ENCODE measurements around the gene SPATA13. TPM values are rescaled to one million over a fixed set of nuclear protein-coding genes. Genes with fewer than 3 reads are reported as not detected.
"Not testable (repeated sequence)": the region's sequence is repeated elsewhere in the genome, so short reads cannot be mapped to it uniquely, and the experiment has no call there.

SPATA13 gene
- 10 to 100 TPM; 56.8 to 57.4 TPM for total RNA-seq

GRCh38 chr13:24160458-24161009, at the start of gene SPATA13:
TSS of gene SPATA13 (plus strand) at chr13:24160720. CDS start at chr13:24222930, 62,210 bp downstream.
- peaks cover 12% of the 10 kb centered on the region for H3K4me1 Mint-ChIP-seq (ENCODE audit: low read depth)
- CTCF ChIA-PET: interaction anchor here (0.6 to 2.2 kb wide), 10 partner anchors 8 to 109 kb away, joined by 3 to 11 read pairs (median 4); no protein-coding TSS in a partner anchor
- H3K4me3 Mint-ChIP-seq: peak within 1 kb of the TSS; percentile 86
- no peak within 1 kb of the TSS for H3K27ac Mint-ChIP-seq
- H3K9me3 Mint-ChIP-seq: no peaks in the 10 kb centered on the region
- intact Hi-C loops (cut with micrococcal nuclease): loop anchor here (1.0 to 5.0 kb wide), 8 partner anchors 38 to 581 kb away; no protein-coding TSS in a partner anchor
- DNase-seq: peak; percentile 95
- H3K36me3 Mint-ChIP-seq (ENCODE audit: low read depth): peaks cover 4% of the 10 kb centered on the region
- peaks cover 8% of the 10 kb centered on the region for H3K27me3 Mint-ChIP-seq (ENCODE audit: low read depth)

DNA sequence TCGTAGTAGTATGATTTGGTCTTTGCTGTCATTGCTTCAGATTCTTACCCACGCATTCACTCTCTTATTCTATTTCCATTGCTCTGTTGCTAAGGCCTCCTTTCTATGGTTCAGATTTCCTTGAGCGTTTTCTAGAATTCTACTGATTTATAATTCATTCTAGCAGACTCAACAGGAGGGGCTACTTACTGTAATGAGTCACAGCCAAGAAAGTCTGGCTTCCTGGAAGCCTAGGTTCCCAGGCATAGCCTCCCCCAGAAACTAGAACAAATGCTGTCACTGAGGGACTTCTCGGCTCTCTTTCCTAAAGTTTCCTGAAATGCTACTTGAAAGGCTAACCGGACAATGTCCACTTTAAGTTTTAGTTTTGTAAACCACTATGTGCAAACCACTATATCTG, 47.7 kb upstream of the SPATA13 start:
- intact Hi-C loops (cut with micrococcal nuclease): no loop called here
- H3K4me1 Mint-ChIP-seq (ENCODE audit: low read depth): no peaks in the 10 kb centered on the region

DNA sequence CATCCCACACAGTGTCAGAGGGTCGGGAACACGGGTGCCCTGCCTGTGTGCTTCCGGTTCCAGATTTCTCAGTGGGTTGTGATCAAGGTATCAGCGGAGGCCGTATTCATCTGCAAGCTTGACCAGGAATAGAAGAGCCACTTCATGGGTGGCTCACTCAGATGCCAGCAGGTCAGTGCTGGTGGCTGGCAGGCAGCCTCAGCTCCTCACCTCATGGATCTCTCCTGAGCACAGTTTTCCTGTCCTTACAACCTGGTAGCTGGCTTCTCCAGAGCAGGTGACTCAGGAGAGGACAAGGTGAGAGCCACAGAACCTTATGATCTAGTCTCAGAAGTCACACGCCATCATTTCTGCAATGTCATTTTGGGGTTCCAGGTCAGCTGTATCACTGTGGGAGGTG, 44.8 kb upstream of the SPATA13 start:
- Mint-ChIP-seq H3K27me3 (ENCODE audit: low read depth) (peaks cover 2% of the 10 kb centered on the region), H3K9me3 (no peaks in the 10 kb centered on the region), H3K4me3 (no peak overlapping the region), H3K4me1 (ENCODE audit: low read depth) (no peaks in the 10 kb centered on the region), H3K27ac (no peak overlapping the region), H3K36me3 (ENCODE audit: low read depth) (no peaks in the 10 kb centered on the region)
- intact Hi-C loops (cut with micrococcal nuclease): no loop called here
- CTCF ChIA-PET: no interaction called here
- no peak for DNase-seq

More for the DNA sequence above, 47.7 kb upstream of the SPATA13 start:
- no peak for DNase-seq
- Mint-ChIP-seq H3K27ac (no peak overlapping the region), H3K27me3 (ENCODE audit: low read depth) (peaks cover 2% of the 10 kb centered on the region), H3K9me3 (no peaks in the 10 kb centered on the region), H3K36me3 (ENCODE audit: low read depth) (no peaks in the 10 kb centered on the region), H3K4me3 (no peak overlapping the region)
- CTCF ChIA-PET: interaction anchor here (1.0 kb wide), 1 partner anchor 59 kb away, joined by 4 read pairs; no protein-coding TSS in a partner anchor

GRCh38 chr13:24116131-24116530, 44.4 kb upstream of the SPATA13 start:
- Mint-ChIP-seq H3K9me3 (no peaks in the 10 kb centered on the region), H3K36me3 (ENCODE audit: low read depth) (no peaks in the 10 kb centered on the region), H3K27ac (no peak overlapping the region), H3K4me1 (ENCODE audit: low read depth) (no peaks in the 10 kb centered on the region), H3K27me3 (ENCODE audit: low read depth) (peaks cover 2% of the 10 kb centered on the region), H3K4me3 (no peak overlapping the region)
- DNase-seq: no peak
- intact Hi-C loops (cut with micrococcal nuclease): no loop called here
- CTCF ChIA-PET: no interaction called here

- CTCF ChIA-PET: interaction anchor here (0.6 kb wide), 1 partner anchor 1411 kb away, joined by 4 read pairs; no protein-coding TSS in a partner anchor
- no peak for DNase-seq
- Mint-ChIP-seq H3K9me3 (no peaks in the 10 kb centered on the region), H3K4me3 (no peak overlapping the region), H3K4me1 (ENCODE audit: low read depth) (peaks cover 13% of the 10 kb centered on the region), H3K36me3 (ENCODE audit: low read depth) (no peaks in the 10 kb centered on the region), H3K27me3 (ENCODE audit: low read depth) (peaks cover 13% of the 10 kb centered on the region), H3K27ac (no peak overlapping the region)
- intact Hi-C loops (cut with micrococcal nuclease): no loop called here
Observed at GRCh38 chr13:24118576-24118975, 41.9 kb upstream of the SPATA13 start.

DNA sequence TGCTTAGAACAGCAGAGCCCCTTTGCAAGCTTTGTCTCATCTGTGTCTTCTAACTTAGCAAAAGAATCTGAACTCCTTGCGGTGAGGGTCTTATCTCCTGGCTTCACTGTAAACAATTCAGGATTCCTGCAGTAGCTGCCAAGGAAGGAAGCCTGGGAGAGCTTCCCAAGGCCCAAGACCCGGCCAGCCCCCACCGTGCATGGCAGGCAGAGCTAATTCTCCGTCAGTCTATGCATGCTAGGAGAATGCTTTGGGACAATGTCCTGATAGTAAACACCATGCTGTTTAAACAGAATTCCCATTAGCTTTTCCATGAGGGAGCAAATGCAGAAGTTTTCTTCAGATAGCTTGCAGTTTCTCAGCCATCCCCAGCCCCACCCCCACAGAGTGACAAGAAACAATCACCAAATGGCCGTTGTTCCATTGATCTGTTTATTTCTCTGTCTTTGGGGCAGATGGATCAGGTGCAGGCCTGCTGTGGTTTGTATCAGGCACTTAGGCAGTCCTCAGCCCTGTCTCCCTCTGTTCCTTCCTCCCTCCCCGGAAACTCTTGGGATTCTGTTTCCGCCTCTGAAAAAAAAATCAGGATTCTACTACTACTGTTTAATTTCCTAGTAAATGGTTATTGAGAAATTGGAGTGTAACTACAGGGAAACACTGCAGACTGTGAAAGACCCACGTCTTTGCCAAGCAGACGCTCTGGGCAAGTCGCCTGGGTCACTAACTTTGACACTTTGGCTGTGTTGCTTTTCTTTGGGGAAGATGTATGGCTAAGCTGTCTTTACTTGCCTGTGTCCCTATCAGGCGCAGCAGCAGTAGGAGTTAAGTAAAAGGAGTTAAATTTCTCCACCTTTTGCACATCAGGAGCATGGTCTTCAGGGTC, 40.7 kb upstream of the SPATA13 start:
- H3K36me3 Mint-ChIP-seq (ENCODE audit: low read depth): no peaks in the 10 kb centered on the region
- H3K27me3 Mint-ChIP-seq (ENCODE audit: low read depth): peaks cover 16% of the 10 kb centered on the region
- intact Hi-C loops (cut with micrococcal nuclease): no loop called here
- H3K4me3 Mint-ChIP-seq: no peak overlapping the region
- peaks cover 13% of the 10 kb centered on the region for H3K4me1 Mint-ChIP-seq (ENCODE audit: low read depth)
- no peak overlapping the region for H3K27ac Mint-ChIP-seq
- CTCF ChIA-PET: interaction anchor here (0.5 to 1.5 kb wide), 4 partner anchors 67 to 170 kb away, joined by 3 to 4 read pairs (median 4); no protein-coding TSS in a partner anchor
- no peaks in the 10 kb centered on the region for H3K9me3 Mint-ChIP-seq
- no peak for DNase-seq

- H3K36me3 Mint-ChIP-seq (ENCODE audit: low read depth); DNase-seq; H3K27ac Mint-ChIP-seq; CTCF ChIA-PET; H3K4me3 Mint-ChIP-seq; H3K9me3 Mint-ChIP-seq: not testable (repeated sequence)
- Mint-ChIP-seq H3K27me3 (ENCODE audit: low read depth) (peaks cover 19% of the 10 kb centered on the region), H3K4me1 (ENCODE audit: low read depth) (peaks cover 15% of the 10 kb centered on the region)
- intact Hi-C loops (cut with micrococcal nuclease): loop anchor here (1.0 to 2.0 kb wide), 2 partner anchors 25 to 39 kb away; partner anchors contain the start of gene SPATA13
Observed at GRCh38 chr13:24122045-24122444, 38.5 kb upstream of the SPATA13 start.

DNA sequence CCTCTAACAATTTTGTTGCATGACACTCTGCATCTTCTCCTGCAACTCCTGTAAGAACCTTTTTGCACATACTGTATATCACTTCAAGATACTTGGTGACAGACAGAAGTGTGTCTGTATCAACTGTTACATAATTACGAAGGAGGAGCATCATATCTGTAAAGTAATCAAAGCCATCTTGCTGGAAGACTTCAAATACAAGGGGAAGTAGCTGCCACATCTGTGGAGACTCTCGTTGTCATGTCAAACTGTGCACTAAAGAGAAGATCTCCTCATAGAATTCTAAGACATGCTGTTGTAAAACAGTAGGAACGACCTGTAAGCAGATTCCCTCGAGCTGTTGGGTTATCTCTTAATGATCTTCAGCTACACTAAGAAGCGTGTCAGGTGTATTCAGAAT, 38.0 kb upstream of the SPATA13 start:
- no peaks in the 10 kb centered on the region for H3K9me3 Mint-ChIP-seq
- DNase-seq: no peak
- peaks cover 23% of the 10 kb centered on the region for H3K27me3 Mint-ChIP-seq (ENCODE audit: low read depth)
- CTCF ChIA-PET: no interaction called here
- H3K4me3 Mint-ChIP-seq: no peak overlapping the region
- no peaks in the 10 kb centered on the region for H3K36me3 Mint-ChIP-seq (ENCODE audit: low read depth)
- no peak overlapping the region for H3K27ac Mint-ChIP-seq
- intact Hi-C loops (cut with micrococcal nuclease): loop anchor here (1.0 to 2.0 kb wide), 2 partner anchors 25 to 38 kb away; partner anchors contain the start of gene SPATA13
- peaks cover 17% of the 10 kb centered on the region for H3K4me1 Mint-ChIP-seq (ENCODE audit: low read depth)

GRCh38 chr13:24123761-24124160, 36.8 kb upstream of the SPATA13 start:
- peaks cover 18% of the 10 kb centered on the region for H3K4me1 Mint-ChIP-seq (ENCODE audit: low read depth)
- DNase-seq: no peak
- no peak overlapping the region for H3K27ac Mint-ChIP-seq
- H3K36me3 Mint-ChIP-seq (ENCODE audit: low read depth): no peaks in the 10 kb centered on the region
- no peak overlapping the region for H3K4me3 Mint-ChIP-seq
- CTCF ChIA-PET: no interaction called here
- no peaks in the 10 kb centered on the region for H3K9me3 Mint-ChIP-seq
- intact Hi-C loops (cut with micrococcal nuclease): loop anchor here (2.0 kb wide), 1 partner anchor 37 kb away; the partner anchor contains the start of gene SPATA13
- peaks cover 23% of the 10 kb centered on the region for H3K27me3 Mint-ChIP-seq (ENCODE audit: low read depth)

- H3K4me1 Mint-ChIP-seq (ENCODE audit: low read depth): peaks cover 18% of the 10 kb centered on the region
- no peaks in the 10 kb centered on the region for H3K36me3 Mint-ChIP-seq (ENCODE audit: low read depth)
- no peaks in the 10 kb centered on the region for H3K9me3 Mint-ChIP-seq
- peaks cover 23% of the 10 kb centered on the region for H3K27me3 Mint-ChIP-seq (ENCODE audit: low read depth)
- H3K27ac Mint-ChIP-seq: no peak overlapping the region
- CTCF ChIA-PET: no interaction called here
- intact Hi-C loops (cut with micrococcal nuclease): no loop called here
- H3K4me3 Mint-ChIP-seq: no peak overlapping the region
- no peak for DNase-seq
Observed at GRCh38 chr13:24124789-24125476, 35.6 kb upstream of the SPATA13 start.

DNA sequence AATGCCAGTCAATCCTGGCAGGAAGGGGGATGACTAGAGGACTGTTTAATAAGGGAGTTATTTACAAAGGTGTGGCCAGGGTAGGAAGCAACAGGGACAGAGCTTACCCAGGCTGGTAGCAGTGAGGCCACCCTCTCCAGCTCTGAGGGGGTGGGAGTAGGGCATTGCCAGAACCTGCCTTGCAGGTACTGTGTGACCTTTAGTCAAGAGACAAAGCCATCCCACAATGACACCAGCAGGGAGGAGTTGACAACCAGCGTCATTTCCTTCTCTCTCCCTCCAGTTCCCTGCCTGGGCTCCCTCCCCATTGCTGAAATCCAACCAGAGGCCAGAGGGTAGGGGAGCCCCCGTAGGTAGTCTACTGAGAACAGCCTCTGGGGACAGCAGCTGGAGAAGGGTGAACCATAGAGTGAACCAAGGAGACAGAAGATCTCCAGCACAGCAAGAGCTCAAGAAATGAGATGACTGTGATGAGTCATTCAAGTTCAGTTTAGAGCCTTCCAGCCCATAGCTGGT, 33.3 kb upstream of the SPATA13 start:
- peaks cover 12% of the 10 kb centered on the region for H3K4me1 Mint-ChIP-seq (ENCODE audit: low read depth)
- H3K4me3 Mint-ChIP-seq: no peak overlapping the region
- H3K9me3 Mint-ChIP-seq: peaks cover 11% of the 10 kb centered on the region
- DNase-seq: peak; percentile 60
- intact Hi-C loops (cut with micrococcal nuclease): no loop called here
- H3K27ac Mint-ChIP-seq: no peak overlapping the region
- CTCF ChIA-PET: interaction anchor here (0.6 kb wide), 1 partner anchor 420 kb away, joined by 7 read pairs; no protein-coding TSS in a partner anchor
- H3K36me3 Mint-ChIP-seq (ENCODE audit: low read depth): peaks cover 3% of the 10 kb centered on the region
- peaks cover 31% of the 10 kb centered on the region for H3K27me3 Mint-ChIP-seq (ENCODE audit: low read depth)

- peaks cover 5% of the 10 kb centered on the region for H3K4me1 Mint-ChIP-seq (ENCODE audit: low read depth)
- intact Hi-C loops (cut with micrococcal nuclease): no loop called here
- no peak for DNase-seq
- H3K4me3 Mint-ChIP-seq: no peak overlapping the region
- peaks cover 3% of the 10 kb centered on the region for H3K36me3 Mint-ChIP-seq (ENCODE audit: low read depth)
- H3K27ac Mint-ChIP-seq: no peak overlapping the region
- CTCF ChIA-PET: interaction anchor here (0.6 kb wide), 1 partner anchor 167 kb away, joined by 4 read pairs; no protein-coding TSS in a partner anchor
- H3K9me3 Mint-ChIP-seq: peaks cover 11% of the 10 kb centered on the region
- H3K27me3 Mint-ChIP-seq (ENCODE audit: low read depth): peaks cover 25% of the 10 kb centered on the region
Observed at GRCh38 chr13:24128112-24128511, 32.4 kb upstream of the SPATA13 start.

All from activated naive CD4-positive, alpha-beta T cell treated with anti-CD3 and anti-CD28 coated beads for 36 hours (primary cell).